IPS-18a (cell line): ENCODE data around the gene IL12A.

Experiments used
- H3K27ac ChIP-seq: one replicate; pipeline ENCODE4 v1.5.1; 2013; ENCODE audit warnings: low read length
- H3K27me3 ChIP-seq: one replicate; pipeline ENCODE4 v1.6.1; 2013; ENCODE audit warnings: mild to moderate bottlenecking, low read length; ENCODE audit not compliant: control insufficient read depth, insufficient read depth
- H3K36me3 ChIP-seq: one replicate; pipeline ENCODE4 v1.6.1; 2013; ENCODE audit warnings: low read depth, low read length; ENCODE audit not compliant: control insufficient read depth
- H3K4me1 ChIP-seq: one replicate; pipeline ENCODE4 v1.6.1; 2013; ENCODE audit warnings: low read depth, low read length; ENCODE audit not compliant: control insufficient read depth
- H3K4me3 ChIP-seq: one replicate; pipeline ENCODE4 v1.5.1; 2013; ENCODE audit warnings: low read length
- H3K9ac ChIP-seq: one replicate; pipeline ENCODE4 v1.6.1; 2013; ENCODE audit warnings: mild to moderate bottlenecking, low read length, moderate library complexity
- H3K9me3 ChIP-seq: one replicate; pipeline ENCODE4 v1.6.1; 2013; ENCODE audit warnings: low read depth, low read length; ENCODE audit not compliant: control insufficient read depth

Gene IL12A

DNA sequence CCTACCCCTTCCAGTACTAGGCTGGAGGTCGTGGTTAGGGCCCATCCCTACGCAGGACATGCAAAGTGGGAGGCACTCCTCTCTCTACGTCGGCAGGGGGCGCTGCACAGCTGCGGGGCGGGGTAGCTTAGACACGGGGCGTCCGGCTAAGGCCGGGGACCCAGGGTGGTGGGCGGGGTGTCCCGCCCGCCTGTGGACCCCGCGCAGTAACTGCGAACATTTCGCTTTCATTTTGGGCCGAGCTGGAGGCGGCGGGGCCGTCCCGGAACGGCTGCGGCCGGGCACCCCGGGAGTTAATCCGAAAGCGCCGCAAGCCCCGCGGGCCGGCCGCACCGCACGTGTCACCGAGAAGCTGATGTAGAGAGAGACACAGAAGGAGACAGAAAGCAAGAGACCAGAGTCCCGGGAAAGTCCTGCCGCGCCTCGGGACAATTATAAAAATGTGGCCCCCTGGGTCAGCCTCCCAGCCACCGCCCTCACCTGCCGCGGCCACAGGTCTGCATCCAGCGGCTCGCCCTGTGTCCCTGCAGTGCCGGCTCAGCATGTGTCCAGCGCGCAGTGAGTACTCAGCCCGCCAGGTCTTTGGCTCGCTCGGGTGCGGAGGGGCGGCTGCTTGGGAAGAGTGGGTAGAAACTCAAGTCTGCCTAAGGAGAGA lies at the start of gene IL12A:
Gene IL12A (plus strand): TSS at position 219 of the 655 bp plus-strand sequence.
- peak within 1 kb of the TSS; percentile 64 for H3K4me3 ChIP-seq
- peaks cover 9% of the 10 kb centered on the region for H3K4me1 ChIP-seq
- H3K27ac ChIP-seq = no peak within 1 kb of the TSS
- peaks cover 22% of the 10 kb centered on the region for H3K27me3 ChIP-seq
- H3K9ac ChIP-seq = peak within 1 kb of the TSS; percentile 46
- H3K36me3 ChIP-seq = no peaks in the 10 kb centered on the region
- no peaks in the 10 kb centered on the region for H3K9me3 ChIP-seq

DNA sequence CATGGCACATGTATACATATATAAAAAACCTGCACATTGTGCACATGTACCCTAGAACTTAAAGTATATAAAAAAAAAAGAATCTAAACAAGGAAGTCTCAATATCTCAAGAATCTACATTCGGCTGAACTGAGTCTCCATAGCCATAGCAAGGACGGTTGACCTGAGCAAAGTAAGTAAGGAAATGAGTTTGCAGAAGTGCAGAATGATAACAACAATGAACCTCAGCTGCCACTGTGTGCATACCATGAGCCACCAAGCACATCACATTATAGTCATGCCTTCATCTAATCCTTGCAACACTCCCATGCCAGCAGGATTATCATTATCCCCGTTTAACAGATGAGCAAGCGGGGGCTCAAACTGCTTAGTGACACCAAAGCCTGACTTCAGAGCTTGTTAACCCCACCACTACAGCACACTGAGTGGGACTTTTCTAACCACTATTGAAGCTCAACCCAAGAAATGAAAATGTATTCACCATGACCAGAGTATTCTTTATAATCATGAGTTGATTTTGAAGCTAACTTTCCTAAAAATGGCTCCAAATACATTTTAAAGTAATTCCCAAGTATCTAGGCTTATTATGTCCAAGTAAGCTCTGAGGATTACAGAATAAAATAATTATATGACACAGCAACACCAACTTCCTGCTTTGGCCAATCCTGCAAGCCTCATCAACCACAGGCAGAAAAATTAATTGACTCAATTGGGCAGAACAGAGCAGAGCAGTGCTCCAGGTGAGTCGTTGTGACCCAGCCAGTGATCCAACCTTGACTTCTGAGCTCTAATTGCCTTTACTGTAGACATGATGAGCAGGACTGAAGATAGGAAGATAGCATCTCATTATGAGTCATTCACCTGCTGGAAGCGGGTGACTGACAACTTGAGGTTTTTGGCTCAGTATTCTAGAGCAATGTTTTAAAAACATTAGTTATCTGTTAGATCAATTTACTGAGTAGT lies 47.3 kb upstream of the IL12A start:
- Histone ChIP-seq H3K27me3 (no peaks in the 10 kb centered on the region), H3K9ac (no peak overlapping the region), H3K27ac (no peak overlapping the region), H3K4me1 (no peaks in the 10 kb centered on the region), H3K36me3 (no peaks in the 10 kb centered on the region), H3K4me3 (no peak overlapping the region), H3K9me3 (no peaks in the 10 kb centered on the region)

DNA sequence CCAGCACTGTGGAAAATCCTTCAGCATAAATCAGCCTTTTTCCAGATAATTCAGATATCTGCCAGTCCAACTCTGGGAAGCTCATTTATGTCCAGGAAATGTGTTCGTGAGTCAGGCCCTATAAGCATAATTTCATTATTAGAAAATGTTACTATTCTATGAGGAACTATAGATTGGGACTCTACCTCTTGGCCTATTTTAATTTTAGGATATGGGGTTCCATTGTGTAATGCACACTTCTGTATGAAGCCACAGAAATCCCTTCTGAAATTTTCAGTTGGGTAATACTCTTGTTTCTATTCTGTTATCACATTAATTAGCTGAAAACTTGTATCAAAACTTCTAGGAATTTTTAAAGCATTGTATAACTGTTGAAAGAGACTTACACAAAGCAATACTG lies 43.9 kb upstream of the IL12A start:
- no peak overlapping the region for H3K9ac ChIP-seq
- no peaks in the 10 kb centered on the region for H3K27me3 ChIP-seq
- H3K4me1 ChIP-seq = no peaks in the 10 kb centered on the region
- H3K27ac ChIP-seq = no peak overlapping the region
- H3K36me3 ChIP-seq = no peaks in the 10 kb centered on the region
- no peak overlapping the region for H3K4me3 ChIP-seq
- H3K9me3 ChIP-seq = no peaks in the 10 kb centered on the region

DNA sequence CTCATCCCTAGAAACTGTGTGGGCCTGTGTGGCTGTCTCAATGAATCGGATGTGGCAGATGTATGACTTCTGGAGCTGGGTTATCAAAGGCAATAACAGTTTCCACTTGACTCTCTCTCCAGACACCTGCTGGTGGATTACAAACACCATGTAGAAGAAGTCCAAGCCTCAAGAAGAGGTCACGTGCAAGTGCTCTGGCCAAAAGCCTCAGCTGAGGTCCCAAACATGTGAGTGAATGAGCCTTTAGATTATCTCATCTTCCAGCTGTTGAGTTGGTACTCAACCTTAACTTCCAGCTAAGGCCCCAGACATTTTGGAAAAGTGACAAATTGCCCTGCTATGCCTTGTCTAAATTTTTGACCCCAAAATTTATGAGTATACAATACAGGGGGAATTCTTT lies 42.7 kb upstream of the IL12A start:
- no peak overlapping the region for H3K9ac ChIP-seq

DNA sequence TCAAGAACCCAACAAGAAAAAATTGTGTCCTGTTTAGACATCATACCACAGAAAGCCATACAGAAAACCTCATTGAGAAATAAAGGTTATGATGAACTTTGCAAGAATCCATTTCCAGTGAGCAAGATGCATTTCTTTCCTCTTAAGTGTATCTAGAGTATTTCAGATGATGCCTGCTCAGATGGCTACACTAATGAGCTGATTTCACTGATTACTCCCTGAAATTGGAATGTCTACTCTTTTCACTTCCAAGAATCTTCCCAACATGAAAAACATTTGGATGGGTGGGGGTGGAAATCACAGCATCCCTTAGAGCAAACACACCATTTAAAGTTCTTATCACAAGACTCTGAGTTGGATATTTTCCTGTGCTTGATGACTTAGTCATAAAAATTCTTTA lies 41.4 kb upstream of the IL12A start:
- Histone ChIP-seq H3K9ac (no peak overlapping the region), H3K27ac (no peak overlapping the region), H3K27me3 (no peaks in the 10 kb centered on the region), H3K4me1 (no peaks in the 10 kb centered on the region), H3K4me3 (no peak overlapping the region), H3K36me3 (no peaks in the 10 kb centered on the region), H3K9me3 (no peaks in the 10 kb centered on the region)

More for the DNA sequence above, 42.7 kb upstream of the IL12A start:
- Histone ChIP-seq H3K27ac (no peak overlapping the region), H3K9me3 (no peaks in the 10 kb centered on the region), H3K36me3 (no peaks in the 10 kb centered on the region), H3K27me3 (no peaks in the 10 kb centered on the region), H3K4me1 (no peaks in the 10 kb centered on the region), H3K4me3 (no peak overlapping the region)

DNA sequence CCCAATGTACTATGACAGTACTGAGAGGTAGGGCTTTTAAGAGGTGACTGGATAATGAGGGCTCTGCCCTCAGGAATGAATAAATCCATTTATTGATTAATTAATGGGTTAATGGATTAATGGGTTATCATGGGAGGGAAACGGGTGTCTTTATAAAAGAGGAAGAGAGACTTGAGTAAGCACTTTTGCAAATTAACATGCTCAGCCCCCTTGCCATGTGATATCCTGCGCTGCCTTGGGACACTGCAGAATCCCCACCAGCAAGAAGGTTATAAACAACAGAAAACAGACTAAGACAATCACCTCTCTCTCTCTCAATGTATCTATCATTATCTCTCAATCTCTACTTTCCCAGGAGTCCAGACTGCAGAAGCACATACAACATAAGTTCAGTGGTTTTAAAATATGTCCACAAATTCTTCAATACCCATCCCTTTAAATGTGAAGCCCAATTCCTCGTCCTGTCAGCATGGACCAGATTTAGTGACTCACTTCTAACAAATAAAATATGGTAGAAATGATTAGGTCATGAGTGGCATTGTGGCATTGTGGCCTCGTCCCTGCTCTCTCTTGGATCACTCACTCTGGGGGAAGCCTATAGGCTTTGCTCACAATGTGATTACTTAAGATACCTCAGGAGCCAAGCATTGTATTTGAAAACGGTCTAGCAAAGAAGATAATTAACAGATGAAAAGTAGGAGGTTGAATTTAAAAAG lies 40.0 kb upstream of the IL12A start:
- Histone ChIP-seq H3K9ac (no peak overlapping the region), H3K27me3 (no peaks in the 10 kb centered on the region), H3K36me3 (no peaks in the 10 kb centered on the region), H3K27ac (no peak overlapping the region), H3K4me1 (no peaks in the 10 kb centered on the region), H3K4me3 (no peak overlapping the region), H3K9me3 (no peaks in the 10 kb centered on the region)

DNA sequence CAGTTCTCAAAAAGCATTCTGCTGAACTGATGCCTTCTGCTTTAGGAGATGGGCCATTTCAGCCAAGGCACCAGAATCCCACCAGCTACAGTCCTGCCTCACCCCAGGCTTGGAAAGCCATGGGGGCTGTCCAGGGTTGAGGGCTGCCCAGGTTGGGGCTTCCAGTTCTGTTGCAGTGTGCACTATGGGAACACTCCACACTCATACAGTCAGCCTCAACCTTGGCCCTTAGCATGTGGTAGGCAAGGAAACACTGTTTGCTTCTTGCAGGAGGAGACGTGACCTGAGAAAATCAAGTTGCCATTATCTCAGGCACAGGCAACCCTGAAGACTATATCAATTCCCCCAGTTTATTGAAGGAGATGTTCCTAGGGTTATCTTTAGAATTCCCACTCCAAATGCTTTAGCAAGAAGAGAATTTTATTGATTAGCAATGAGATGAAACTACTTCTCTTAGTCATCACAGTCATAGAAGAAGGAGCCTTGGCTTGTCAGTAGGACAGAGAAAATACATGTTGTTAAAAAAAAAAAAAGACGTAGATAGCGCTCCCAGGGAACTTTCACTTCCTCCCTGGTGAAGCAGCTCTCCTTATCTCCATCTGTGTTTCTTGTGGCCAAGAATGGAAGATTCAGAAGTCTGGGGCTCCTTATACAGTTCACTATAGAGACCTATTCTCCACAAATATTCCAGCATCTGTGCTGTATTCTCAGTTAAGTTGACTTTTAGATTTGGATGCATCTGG lies 38.3 kb upstream of the IL12A start:
- no peak overlapping the region for H3K4me3 ChIP-seq
- H3K36me3 ChIP-seq = no peaks in the 10 kb centered on the region
- no peaks in the 10 kb centered on the region for H3K4me1 ChIP-seq
- no peaks in the 10 kb centered on the region for H3K27me3 ChIP-seq
- H3K27ac ChIP-seq = no peak overlapping the region
- H3K9me3 ChIP-seq = no peaks in the 10 kb centered on the region
- no peak overlapping the region for H3K9ac ChIP-seq

DNA sequence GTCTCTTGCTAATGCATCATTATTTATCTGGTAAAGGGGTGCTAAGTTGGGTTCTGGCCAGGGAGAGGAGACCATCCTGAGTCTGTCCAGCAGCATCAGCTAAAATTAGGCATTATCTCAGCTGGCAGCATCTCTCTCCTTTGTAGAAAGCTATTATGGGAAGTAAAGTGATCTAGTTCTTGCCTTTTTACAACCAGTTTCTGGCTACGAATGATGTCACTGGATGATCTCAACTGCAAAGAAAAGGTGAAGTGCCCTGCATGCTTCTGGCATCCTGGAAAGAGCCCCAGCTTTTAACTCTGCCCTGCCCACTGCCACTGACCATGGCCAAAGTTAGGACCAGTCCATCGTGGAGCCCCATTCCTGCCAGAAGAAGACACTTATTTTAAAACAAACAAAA lies 37.1 kb upstream of the IL12A start:
- H3K9ac ChIP-seq = no peak overlapping the region
- H3K9me3 ChIP-seq = no peaks in the 10 kb centered on the region
- no peaks in the 10 kb centered on the region for H3K4me1 ChIP-seq
- H3K27me3 ChIP-seq = no peaks in the 10 kb centered on the region
- no peak overlapping the region for H3K4me3 ChIP-seq
- H3K36me3 ChIP-seq = no peaks in the 10 kb centered on the region
- H3K27ac ChIP-seq = no peak overlapping the region

DNA sequence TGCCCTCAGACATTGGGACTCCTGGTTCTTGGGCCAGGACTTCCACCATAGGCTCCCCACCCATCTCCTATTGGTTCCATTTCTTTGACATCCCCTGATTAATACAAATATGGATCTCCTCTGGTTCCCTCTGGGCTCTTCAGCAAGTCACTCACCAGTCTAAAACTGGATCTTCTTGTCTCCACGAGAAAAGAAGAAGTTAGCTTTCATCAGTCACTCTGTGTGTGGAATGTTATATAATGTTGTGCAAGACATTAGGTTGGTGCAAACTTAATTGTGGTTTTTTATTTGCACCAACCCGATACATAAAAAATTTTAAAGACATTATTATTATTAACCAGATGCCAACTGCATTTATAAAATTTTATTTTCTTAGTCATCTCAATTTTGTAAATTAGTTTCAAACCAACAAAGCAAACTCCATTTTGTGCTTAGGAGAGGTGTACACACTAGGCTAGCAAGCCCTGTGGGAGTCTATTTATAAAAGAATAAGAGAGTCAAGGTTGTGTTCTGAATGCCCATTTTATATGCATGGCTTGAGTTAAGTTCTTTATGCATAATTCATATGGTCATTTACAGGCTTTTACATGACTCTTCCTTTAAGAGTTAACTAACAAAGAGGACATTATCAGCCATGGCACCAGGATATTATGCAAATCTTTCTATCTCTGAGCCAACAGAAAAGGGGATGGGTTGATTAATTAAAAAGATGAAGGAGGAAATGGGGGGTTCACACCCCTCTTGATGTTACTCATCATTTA lies 35.1 kb upstream of the IL12A start:
- Histone ChIP-seq H3K9me3 (no peaks in the 10 kb centered on the region), H3K9ac (no peak overlapping the region), H3K27ac (no peak overlapping the region), H3K36me3 (no peaks in the 10 kb centered on the region), H3K27me3 (no peaks in the 10 kb centered on the region), H3K4me1 (no peaks in the 10 kb centered on the region), H3K4me3 (no peak overlapping the region)

DNA sequence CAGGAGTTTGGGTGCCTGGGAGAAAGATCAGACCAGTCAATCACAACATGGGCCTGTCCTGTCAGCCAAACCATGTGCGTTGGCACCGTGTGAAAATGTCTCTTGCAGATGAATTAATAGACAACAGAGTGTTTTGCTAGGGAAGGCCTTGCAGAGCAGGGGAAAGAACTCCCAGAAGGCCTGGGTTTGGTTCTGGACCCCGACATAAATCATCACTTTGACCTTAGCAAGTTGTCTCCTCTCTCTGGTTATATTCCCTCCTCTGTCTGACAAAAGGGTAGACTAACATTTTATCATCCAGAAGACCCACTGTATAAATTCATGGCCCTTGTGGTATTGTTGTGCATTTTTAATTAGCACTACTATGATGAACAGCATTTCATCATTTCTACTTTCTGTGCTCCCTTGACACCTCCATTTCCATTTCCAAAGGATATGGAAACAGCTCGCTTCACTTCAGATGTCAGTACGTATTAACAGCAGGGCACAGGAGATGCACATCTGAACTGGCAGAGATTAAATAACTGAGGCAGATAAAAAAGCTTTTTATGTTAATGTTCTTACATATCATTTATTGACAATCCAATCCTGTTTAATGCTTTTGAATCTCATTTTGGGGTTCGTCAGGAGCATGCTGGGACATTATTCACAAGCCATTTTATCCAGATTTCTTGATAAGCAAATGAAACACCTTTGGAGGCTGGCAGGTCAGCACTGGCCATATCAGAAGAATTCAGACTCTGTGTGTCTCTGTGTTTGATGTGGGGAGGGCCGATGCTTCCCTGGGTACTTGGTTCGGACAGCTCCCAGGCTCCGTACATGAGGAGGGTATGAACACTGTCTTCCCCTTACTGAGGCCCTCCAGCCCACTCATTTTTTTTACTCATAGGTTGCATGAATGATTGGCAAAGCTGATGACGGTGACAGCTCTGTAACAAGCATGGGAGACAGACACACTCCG lies 28.2 kb upstream of the IL12A start:
- Histone ChIP-seq H3K27me3 (no peaks in the 10 kb centered on the region), H3K27ac (no peak overlapping the region), H3K36me3 (no peaks in the 10 kb centered on the region), H3K4me1 (no peaks in the 10 kb centered on the region), H3K9me3 (no peaks in the 10 kb centered on the region), H3K9ac (no peak overlapping the region), H3K4me3 (no peak overlapping the region)
